CD4-positive, alpha-beta T cell (primary cell): ENCODE measurements around the gene ST6GALNAC2. TPM values are rescaled to one million over a fixed set of nuclear protein-coding genes. Genes with fewer than 3 reads are reported as not detected.

Experiments
- ATAC-seq: fragments of 200-7000 bp; cut with Tn5 transposase; one replicate; pipeline ENCODE4 v1.10.0; 2022; ENCODE audit warnings: mild to moderate bottlenecking; ENCODE audit not compliant: poor library complexity
- CTCF ChIA-PET: fragments of 350-600 bp; sonication (Branson Sonifier 250); formaldehyde crosslinking; loops from one replicate; lab custom pipeline; 2021; ENCODE audit warnings: antibody characterized with exemption, inconsistent platforms; lab: Charles Lee
- POLR2A ChIA-PET: fragments of 350-600 bp; sonication (Branson Sonifier 250); formaldehyde crosslinking; loops from one replicate; lab custom pipeline; 2021; ENCODE audit warnings: antibody characterized with exemption, inconsistent platforms; lab: Charles Lee
- DNase-seq, 14 experiments: peaks; one replicate each; pipeline ENCODE4 v3.0.0-alpha.2; 2013 to 2020; ENCODE audit warnings: mixed read lengths in 2 of 14
- H3K27ac ChIP-seq, 2 donors: one replicate each; pipeline versions ENCODE4 v1.5.1 to v1.7.0; 2013; ENCODE audit warnings: low read length in 2 of 2, low read depth in 1 of 2, mild to moderate bottlenecking in 1 of 2
- H3K27me3 ChIP-seq, 2 experiments: 1 replicate in 1 of 2; 2 replicates in 1 of 2; pipeline versions ENCODE4 v1.6.1 to v1.7.0; 2013; ENCODE audit warnings: low read length in 2 of 2, control low read depth in 1 of 2, mild to moderate bottlenecking in 1 of 2, moderate library complexity in 1 of 2; ENCODE audit not compliant: insufficient read depth in 2 of 2, control insufficient read depth in 1 of 2
- H3K36me3 ChIP-seq: one replicate; pipeline ENCODE4 v1.6.1; 2013; ENCODE audit warnings: low read length, control low read depth; ENCODE audit not compliant: insufficient read depth
- H3K4me1 ChIP-seq: one replicate; pipeline ENCODE4 v1.6.1; 2013; ENCODE audit warnings: low read length, control low read depth; ENCODE audit not compliant: insufficient read depth
- H3K4me3 ChIP-seq: one replicate; pipeline ENCODE4 v1.5.1; 2013; ENCODE audit warnings: mild to moderate bottlenecking, low read length, moderate library complexity
- H3K9me3 ChIP-seq, 2 experiments: 1 replicate in 1 of 2; 2 replicates in 1 of 2; pipeline versions ENCODE4 v1.6.1 to v1.7.0; 2013; ENCODE audit warnings: low read length in 2 of 2, mild to moderate bottlenecking in 2 of 2, control low read depth in 1 of 2, moderate library complexity in 1 of 2; ENCODE audit not compliant: control insufficient read depth in 1 of 2, insufficient read depth in 1 of 2
- H3K27ac Mint-ChIP-seq: one replicate; pipeline ENCODE4 v1.8.0; 2020; ENCODE audit warnings: mixed read lengths
- H3K27me3 Mint-ChIP-seq: one replicate; pipeline ENCODE4 v1.8.0; 2021; ENCODE audit warnings: mixed read lengths
- H3K36me3 Mint-ChIP-seq: one replicate; pipeline ENCODE4 v1.8.0; 2021; ENCODE audit warnings: low read depth, mixed read lengths
- H3K4me1 Mint-ChIP-seq: one replicate; pipeline ENCODE4 v1.8.0; 2021; ENCODE audit warnings: low read depth, mixed read lengths
- H3K4me3 Mint-ChIP-seq: one replicate; pipeline ENCODE4 v1.8.0; 2020; ENCODE audit warnings: mild to moderate bottlenecking, mixed read lengths
- H3K9me3 Mint-ChIP-seq: one replicate; pipeline ENCODE4 v1.8.0; 2020; ENCODE audit warnings: mixed read lengths
- CTCF ChIP-seq: fragments of 200-600 bp; IDR thresholded peaks from one replicate; pipeline ENCODE4 v1.8.0; 2022; ENCODE audit warnings: antibody characterized with exemption, mild to moderate bottlenecking
- intact Hi-C, 2 experiments: fragments of 100-400 bp; cut with DNase I in 1 of 2; cut with micrococcal nuclease in 1 of 2; formaldehyde crosslinking; loops; one replicate each; pipeline versions ENCODE4 v1.15.1 to v1.9.0; 2023 to 2025; cut with DNase I, micrococcal nuclease
- total RNA-seq, 174 experiments: library from RNA in 2 of 174; stranded (reverse) in 2 of 174; gene quantifications; one replicate each; pipeline ENCODE4 v1.2.3 and lab custom pipeline; 2021 to 2026

ST6GALNAC2 gene
- total RNA-seq, 2 experiments from 2014 or later = 0.49 to 1.2 TPM

GRCh38 chr17:76544546-76545365 is 40.9 kb downstream of the ST6GALNAC2 start:
- H3K27me3 Mint-ChIP-seq = peaks cover 33% of the 10 kb centered on the region
- ChIA-PET CTCF (interaction anchor here (0.5 to 2.5 kb wide), 3 partner anchors 22 to 844 kb away, joined by 3 to 6 read pairs (median 3); no protein-coding TSS in a partner anchor), POLR2A (interaction anchor here (1.0 to 1.7 kb wide), 3 partner anchors 20 to 43 kb away, joined by 4 to 5 read pairs (median 5); partner anchors contain the start of gene RHBDF2)
- TF ChIP-seq CTCF = no peak
- H3K27ac ChIP-seq = no peak overlapping the region
- no peaks in the 10 kb centered on the region for H3K4me1 Mint-ChIP-seq
- H3K27ac Mint-ChIP-seq = no peak overlapping the region
- ATAC-seq (no peak), DNase-seq (no peak)
- peaks cover 5 to 21% of the 10 kb centered on the region in 2 experiments for H3K27me3 ChIP-seq
- no peak overlapping the region for H3K4me3 Mint-ChIP-seq
- no peaks in the 10 kb centered on the region for H3K36me3 Mint-ChIP-seq
- H3K9me3 Mint-ChIP-seq = no peaks in the 10 kb centered on the region
- peaks cover 0 to 6% of the 10 kb centered on the region in 2 experiments for H3K9me3 ChIP-seq
- H3K4me3 ChIP-seq = no peak overlapping the region
- no peaks in the 10 kb centered on the region for H3K36me3 ChIP-seq
- peaks cover 13% of the 10 kb centered on the region for H3K4me1 ChIP-seq
- intact Hi-C loops = no loop called here

GRCh38 chr17:76543826-76544545 is 41.7 kb downstream of the ST6GALNAC2 start:
- no peaks in the 10 kb centered on the region for H3K36me3 ChIP-seq
- DNase-seq = no peak
- intact Hi-C loops = no loop called here
- no peak overlapping the region for H3K27ac Mint-ChIP-seq
- H3K4me3 Mint-ChIP-seq = no peak overlapping the region
- no peak overlapping the region for H3K4me3 ChIP-seq
- TF ChIP-seq CTCF = no peak
- peaks cover 41% of the 10 kb centered on the region for H3K27me3 Mint-ChIP-seq
- no peak for ATAC-seq
- H3K27ac ChIP-seq = no peak overlapping the region
- peaks cover 6 to 27% of the 10 kb centered on the region in 2 experiments for H3K27me3 ChIP-seq
- ChIA-PET POLR2A (no interaction called here), CTCF (interaction anchor here (1.0 to 2.5 kb wide), 2 partner anchors 21 kb away, joined by 3 to 6 read pairs; no protein-coding TSS in a partner anchor)
- peaks cover 2% of the 10 kb centered on the region for H3K4me1 Mint-ChIP-seq
- H3K9me3 Mint-ChIP-seq = no peaks in the 10 kb centered on the region
- H3K4me1 ChIP-seq = peaks cover 13% of the 10 kb centered on the region
- H3K36me3 Mint-ChIP-seq = no peaks in the 10 kb centered on the region
- H3K9me3 ChIP-seq = peaks cover 0 to 6% of the 10 kb centered on the region in 2 experiments

- CTCF ChIA-PET = interaction anchor here (1.0 kb wide), 1 partner anchor 20 kb away, joined by 3 read pairs; no protein-coding TSS in a partner anchor
- Mint-ChIP-seq H3K36me3 (no peaks in the 10 kb centered on the region), H3K4me1 (peaks cover 6% of the 10 kb centered on the region), H3K27me3 (peaks cover 46% of the 10 kb centered on the region), H3K4me3 (no peak overlapping the region), H3K27ac (no peak overlapping the region), H3K9me3 (no peaks in the 10 kb centered on the region)
- Histone ChIP-seq H3K9me3 (peaks cover 0 to 11% of the 10 kb centered on the region in 2 experiments), H3K27me3 (peaks cover 12 to 33% of the 10 kb centered on the region in 2 experiments), H3K27ac (no peak overlapping the region), H3K4me1 (peaks cover 15% of the 10 kb centered on the region), H3K4me3 (no peak overlapping the region), H3K36me3 (no peaks in the 10 kb centered on the region)
- intact Hi-C loops = no loop called here
- TF ChIP-seq CTCF = no peak
- ATAC-seq (no peak), DNase-seq (no peak)
- POLR2A ChIA-PET = no interaction called here
These were observed 42.2 kb downstream of the ST6GALNAC2 start for GRCh38 chr17:76543482-76543825.
